Hematopoietic multipotent progenitor cell treated with erythropoietin and hydrocortisone succinate and interleukin-3 and kit ligand, for 15 days (in vitro differentiated cells): ENCODE results near the gene NFIB.

Source experiments
- DNase-seq: peaks from one replicate; pipeline ENCODE4 v3.0.0-alpha.2; 2015; ENCODE audit warnings: low spot score

The NFIB gene

DNA sequence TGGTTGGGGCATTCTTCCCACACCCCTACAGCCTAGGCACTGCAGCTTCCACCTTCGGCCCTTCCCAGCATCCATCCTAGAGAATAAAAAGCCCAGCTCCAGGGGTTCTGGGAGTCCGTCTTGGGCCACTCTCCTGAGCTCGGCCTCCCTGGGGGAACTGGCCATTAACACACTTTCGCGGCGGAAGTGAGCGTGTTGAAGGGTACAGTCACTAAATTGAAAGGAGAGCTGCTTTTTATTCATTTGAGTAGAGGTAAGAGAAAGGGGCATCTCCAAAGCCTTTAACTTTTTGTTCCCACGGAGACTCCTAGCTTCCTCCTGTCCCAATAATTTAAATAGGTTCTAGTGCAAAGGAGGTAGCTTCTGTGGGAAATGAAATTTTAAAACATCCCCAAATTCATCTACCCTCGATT, 31.0 kb upstream of the NFIB start:
- DNase-seq, result no peak

DNA sequence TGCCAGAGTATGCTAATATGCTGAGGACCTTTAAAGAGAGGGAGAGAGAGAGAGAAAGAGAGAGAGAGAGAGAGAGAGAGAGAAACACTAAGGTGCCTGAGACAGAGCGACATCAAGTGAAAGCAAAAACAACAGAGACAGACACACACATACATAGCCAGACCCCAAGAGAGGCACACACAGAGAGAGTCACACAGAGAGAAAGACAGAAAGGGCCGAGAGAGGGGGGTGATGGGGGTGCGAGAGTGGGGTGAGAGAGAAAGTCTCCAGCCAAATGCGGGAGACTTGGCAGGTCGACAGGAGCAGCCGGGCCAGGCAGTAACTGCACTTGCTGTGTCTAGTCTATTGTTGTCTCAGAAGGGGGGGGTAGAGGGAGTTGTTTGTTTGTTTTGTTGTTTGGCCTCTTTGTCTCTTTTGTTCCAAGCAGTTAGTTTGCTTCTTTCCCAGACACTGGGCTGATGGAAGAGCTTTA, 30.1 kb upstream of the NFIB start:
- DNase-seq, result no peak

DNA sequence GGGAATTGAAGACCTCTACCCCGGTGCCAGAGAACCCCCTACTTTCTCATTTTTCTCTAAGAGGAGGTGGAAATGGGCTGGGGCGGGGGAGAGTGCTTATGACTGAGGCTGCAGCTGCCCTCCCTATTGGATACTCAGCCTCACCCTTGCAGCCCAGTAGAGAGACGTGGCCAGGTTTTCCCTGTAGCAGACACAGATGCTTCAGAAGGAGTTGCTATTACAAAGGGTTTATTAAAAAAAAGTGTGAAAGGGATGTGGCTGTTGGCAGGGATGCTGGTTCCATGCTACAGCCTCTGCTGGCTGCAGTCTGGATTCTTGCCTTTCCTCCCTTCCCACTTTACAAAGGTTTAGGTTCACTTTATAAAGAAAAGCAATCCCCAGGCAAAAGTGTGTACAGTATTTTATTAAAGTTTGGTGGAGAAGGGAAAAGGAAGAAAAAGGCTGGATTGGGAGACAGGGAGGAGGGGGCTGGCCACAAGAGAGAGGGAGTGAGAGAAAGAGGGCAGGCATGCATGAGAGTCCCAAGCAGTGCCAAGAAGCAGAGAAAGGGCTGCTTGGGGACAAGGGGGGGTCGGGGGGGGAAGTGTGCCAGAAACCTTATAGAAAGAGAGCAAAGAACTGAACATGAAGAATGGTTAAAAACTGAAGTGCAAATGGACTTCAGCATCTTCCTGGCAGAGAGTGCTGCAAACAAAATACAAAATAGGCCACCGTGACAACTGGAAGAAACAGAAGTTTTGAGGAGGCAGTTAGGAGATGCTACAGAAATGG, 29.5 kb upstream of the NFIB start:
- DNase-seq, result no peak

DNA sequence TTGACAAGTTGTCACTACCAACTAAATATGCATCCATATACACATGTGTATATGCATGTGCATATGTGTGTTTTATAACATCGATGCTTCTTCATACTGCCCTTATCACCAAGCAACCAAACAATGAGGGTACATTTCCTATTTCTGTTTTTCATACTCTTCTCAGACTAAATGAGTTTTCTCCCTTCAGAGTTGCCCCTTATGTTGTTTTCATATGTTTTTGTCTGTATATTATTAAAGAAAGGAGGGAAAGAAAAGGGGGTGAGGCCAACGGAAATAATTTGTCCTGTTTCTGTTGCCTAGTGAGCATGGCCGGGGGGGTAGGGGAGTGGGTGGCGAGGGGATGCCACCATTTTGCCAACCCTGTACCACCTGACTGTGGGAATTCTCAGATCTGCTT, 28.8 kb upstream of the NFIB start:
- no peak for DNase-seq

DNA sequence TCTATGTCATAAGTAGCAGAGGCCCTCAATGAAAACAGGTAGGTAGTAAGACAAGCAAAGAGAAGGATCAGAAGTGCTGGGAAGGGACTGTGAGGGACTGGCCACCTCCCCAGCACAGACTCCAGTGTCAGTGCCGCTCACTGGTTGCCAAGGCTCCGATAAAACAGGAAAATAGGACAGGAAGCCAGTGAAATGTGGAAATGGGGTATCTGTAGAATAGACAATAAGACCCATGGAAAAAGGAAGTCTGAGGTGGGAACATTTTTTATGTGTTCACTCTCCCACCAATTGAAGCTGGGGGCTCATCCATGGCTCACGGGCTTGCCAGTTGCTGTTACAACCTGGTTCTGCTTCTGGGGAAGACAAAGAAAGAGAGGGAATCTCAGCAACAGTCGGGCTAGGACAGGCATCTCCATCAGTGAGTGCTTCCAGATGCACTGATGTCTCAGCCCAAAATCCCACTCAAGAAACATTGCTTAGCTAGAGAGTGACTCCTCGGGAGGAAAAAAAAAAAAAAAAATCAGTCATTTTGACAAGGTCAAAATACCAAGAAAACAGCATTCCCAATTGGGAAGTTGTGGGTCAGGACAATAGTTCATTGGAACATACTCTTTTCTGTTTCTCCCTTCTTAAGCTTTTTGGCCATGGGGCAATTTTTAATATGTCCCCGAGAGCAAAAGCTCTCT, 27.6 kb upstream of the NFIB start:
- no peak for DNase-seq

DNA sequence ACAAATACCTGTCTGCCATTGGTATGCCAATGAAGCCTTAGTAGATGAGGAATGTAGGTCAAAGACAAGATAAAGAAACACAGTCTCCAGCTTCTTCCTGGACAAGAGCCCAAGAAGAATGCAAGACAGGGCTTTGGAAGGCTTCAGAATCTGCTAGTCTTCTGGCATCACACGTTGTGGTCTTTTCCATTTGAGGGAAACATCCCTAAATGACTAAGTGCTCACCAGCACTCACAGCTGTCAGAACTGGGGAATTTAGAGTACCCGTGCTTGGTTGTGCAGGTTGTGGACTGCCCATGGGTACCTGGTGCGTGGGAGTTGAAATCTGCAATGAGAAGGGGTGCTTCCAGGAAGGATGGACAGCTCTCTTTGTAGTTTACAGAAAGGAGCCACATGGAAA, 27.1 kb upstream of the NFIB start:
- no peak for DNase-seq

DNA sequence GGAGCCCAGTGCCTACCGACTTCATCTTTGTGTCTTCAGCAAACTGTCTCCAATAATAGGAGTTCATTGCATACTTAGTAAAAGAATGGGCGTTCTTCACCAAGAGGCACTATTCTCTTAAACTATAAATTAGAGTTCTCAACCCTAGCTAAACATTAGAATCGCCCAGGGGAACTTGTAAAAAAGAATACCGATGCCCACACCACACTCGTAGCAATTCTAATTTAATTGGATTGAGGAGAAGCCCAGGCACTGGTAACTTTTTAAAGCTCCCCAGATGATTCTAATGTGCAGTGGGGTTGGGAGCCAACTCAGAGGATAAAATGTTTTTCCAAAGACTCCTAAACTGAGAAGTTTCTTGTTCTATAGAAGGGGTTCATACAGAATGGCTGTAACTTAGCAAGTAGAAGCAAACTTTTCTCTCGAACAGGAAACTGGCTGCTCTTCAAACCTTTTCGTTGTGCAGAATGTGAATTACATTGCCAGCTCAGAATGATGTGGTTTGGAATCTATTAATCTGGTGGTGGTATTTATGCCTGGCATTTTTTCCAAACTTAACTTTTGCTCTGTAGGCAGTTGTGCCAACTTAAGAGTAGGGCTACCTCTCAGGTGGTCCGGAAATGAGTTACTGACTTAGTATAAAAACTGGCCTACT, 26.4 kb upstream of the NFIB start:
- DNase-seq, result no peak

DNA sequence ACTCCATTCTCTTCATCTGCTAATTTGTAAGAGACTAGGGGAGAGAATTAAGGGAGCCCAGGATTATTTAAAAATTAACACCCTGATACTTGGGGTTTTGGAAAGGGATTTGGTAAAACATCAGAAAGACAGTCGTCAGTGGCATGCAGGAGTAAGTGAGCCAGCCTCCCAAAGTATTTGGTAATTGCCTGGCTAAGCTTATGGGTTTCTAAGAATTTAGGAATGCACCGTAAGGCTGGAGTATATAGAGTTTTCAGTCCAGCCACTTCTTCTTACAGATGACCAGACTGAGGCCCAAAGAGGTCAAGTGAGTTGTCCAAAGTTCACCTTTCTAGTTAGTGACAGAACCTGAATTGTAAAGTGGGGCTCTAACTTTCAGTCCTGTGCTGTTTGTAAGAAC, 25.8 kb upstream of the NFIB start:
- DNase-seq, result no peak

DNA sequence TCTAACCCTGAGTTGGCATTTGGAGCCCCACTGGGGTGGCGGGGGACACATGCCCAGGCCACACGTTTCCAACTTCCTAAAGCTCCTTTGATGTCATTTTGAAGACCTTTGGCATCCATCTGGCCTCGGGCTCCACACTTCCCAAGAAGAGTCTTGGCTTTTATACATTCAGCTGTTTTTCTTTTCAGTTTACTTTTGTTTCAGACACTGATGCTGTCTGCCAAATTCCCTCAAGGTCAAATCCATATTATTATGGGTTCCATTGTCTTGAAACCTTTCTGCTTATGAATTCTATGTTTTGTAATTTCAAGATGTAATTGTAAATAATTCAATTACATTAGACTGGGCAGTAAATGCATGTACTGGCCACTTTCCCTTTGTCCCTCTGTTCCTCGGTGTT, 23.7 kb upstream of the NFIB start:
- no peak for DNase-seq

DNA sequence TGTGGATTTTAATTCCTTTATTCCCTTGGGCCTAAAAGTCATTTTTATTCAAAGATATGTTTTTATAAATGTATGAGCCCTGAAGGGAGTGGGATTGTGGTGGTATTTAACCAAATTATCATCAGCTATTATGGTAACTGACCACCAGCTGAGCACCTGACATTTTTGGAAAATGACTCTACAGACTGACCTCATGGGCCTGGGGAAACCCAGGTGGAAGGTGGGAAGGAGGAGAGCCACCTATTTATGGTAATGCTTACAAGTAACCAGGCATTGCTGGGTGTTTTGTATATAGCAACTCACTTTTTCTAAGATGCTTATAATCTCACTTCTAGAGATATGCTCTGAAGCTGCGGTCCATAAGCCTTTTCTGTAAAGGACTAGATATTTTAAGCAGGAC, 22.3 kb upstream of the NFIB start:
- DNase-seq, result no peak

DNA sequence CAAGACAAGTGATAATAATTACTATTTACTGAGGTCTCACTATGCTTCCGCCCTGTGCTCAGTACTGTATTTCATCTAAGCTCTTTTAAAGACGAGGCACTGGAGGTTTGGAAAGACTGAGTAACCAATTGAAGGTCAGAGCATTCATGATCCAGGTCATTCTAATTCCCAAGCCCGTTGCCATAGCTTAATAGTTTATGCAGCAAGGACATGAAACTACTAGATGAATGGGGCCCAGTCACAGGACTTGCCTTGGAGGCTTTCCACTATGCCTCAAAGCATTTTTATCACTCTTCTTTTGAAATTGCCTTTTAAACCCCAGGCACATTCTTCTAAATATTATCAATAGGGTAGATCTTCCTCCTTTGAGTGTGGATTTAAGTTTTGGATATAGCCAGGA, 17.2 kb upstream of the NFIB start:
- DNase-seq, result no peak

DNA sequence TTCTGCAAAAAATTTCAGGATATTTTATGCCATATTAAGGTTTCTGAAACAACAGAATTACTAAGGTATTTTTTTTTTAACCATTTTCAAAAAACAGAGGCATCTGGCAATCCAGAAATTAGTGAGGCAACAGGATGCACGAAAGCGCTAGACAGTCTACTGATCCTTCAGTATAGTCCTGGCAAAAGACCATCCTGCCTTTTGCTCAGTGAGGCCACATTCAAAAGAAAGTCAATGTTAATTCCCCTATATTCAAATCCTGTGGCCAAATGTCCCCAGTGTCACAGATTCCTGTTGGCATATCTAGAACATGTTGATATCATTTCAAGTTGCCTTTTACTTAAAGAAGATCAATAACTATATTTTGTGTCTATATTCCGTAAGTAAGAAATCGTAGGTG, 13.1 kb upstream of the NFIB start:
- DNase-seq, result no peak

DNA sequence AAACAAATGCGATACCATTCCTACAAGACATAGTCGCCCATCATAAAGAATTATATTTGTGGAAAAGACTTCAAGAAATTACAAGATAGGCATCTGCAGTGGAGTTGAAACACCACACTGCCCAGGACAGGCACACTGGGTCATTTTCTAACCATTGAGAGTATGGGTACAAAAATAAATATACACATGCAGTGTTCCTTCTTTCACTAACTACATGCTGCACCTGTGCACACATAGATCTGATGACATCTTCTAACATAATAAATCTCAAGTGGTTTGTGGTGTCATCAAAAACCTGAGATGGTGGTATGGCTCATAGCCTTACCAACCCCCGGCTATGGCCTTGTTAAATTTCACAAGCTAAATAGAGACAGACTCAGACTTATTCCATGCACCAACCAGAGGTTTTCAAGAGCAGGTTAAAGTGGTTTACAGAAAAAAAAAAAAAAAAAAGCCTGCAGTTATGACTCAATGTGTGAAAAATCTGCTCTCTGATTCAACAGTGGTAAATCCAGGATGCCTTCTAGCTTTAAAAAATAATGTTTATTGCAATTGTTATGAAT, 12.4 kb upstream of the NFIB start:
- no peak for DNase-seq

DNA sequence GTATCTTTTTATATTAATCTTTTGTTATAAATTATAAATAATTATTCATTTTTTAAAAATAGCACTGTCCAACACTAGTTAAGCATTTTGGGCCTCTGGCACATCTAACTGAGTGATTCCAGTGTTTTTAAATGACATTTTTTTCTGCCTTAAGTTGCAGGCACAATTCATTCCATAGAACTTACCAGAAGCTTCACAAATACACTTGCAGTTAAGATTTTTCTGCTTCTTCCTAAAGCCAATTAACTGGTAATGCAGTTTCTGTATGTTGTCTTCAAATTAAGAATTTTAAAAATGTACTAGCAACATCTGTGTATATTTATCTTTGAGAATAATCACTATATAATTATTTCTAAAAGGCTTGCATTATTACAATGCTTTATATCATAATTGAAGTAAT, 11.2 kb upstream of the NFIB start:
- DNase-seq, result no peak

DNA sequence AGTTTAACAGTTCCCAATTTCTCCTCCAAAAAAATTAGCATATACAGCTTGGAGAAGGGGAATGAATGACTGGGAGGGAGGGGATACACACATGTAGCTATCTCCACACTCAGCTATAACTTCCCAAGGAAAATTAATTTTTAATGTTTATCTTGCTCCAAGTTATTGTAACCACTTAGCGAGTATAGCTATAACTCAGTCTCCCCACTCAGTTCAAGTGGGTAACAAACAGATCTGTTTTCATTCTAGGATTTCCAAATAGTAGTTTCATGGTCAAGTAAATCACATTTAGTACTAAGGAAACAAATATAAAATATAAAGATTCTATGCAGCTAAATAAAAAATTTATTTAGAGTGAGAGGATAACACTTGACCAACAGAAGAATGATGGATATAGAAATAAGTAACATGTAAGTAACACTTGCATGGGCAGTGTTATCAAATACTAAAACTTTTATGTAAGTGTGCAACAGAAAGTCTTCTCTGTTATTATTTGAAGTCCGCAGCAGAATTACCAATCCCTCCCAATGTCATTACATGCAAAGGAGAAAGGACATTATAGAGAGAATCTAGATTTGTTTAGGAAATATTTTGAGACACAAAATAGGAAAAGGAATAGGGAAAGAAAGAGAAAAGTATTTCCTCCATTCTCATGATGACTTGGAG, 10.2 kb upstream of the NFIB start:
- DNase-seq, result no peak

DNA sequence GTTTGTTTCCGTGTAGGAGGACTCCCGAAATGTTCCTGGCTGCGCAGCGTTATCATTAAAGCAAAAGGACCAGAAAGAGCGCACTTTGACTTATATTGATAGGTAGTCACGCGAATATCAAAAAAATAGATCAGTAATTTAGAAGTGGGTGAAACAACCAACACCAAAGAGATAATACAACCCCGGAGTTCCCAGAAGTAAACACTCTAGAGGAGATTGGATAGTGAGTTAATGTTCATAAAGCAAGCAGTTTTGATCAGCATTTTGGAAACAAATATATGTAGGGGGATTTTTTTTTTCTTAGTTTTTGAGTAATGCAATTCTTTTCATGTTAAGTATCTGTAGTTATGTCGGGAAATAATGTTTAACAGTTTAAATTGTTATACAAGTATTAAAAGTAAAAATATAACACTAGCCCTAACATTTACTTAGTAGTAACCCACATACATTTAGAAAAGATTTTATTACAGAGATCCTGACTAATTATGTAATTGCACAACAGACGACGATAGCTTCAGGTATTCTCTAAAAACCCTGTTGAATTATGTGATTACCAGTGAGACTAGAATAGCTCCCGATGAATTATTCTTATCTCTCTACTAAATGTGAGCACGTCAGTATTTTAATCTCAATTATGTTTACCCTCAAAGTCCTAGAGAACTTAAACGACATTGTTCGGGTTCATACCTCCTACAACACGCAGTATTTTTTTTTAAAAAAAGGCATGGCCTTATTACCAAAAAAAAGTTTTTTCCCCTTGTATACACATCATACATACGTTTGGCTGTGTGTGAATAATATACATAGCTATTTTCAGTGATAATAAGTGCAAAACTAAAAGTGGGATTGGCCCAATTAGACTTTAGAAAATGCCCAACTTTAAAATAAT, 9.4 kb upstream of the NFIB start:
- DNase-seq, result peak; percentile 23

DNA sequence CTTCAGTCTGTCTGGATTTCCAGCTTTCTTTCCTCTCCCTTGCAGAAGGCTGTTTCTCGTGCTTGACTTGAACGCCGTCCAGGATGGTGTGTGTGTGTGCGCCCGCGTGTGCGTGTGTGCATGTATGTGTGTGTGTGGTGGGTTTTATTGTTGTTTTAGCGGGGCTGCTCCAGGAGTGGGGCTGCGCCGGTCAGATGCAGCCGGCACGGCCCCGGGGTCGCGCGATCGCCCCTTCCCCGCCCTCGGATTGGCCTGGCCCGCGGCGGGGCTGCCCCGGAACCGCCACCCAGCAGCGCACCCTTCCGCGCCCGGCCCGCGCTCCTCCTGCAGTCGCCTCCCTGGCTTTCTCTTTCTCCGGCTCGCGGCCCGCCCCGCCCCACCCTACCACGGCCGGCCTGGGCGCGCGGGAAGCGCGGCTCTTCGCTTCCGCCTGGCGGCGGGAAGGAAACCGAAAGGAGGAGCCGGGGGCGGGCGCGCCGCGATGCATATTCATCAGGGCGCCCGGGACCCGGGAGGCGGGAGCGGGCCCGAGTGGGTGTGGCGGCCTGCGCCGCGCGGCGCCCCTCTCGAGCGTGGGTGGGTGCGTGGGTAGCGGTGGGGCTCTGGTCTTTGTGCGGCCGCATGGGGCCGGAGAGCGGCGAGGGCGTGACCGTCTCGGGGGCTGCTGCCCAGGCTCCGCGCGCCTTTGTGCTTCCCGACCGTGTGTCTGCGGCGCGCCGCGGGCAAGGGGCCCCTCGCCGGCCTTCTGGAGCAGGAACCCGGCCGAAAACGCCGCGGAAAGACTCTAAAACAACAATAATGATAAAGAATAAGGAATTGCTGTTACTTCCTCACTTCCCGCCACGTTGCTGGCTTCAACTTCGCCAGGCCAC, 8.5 kb upstream of the NFIB start:
- DNase-seq, result peak; percentile 83

DNA sequence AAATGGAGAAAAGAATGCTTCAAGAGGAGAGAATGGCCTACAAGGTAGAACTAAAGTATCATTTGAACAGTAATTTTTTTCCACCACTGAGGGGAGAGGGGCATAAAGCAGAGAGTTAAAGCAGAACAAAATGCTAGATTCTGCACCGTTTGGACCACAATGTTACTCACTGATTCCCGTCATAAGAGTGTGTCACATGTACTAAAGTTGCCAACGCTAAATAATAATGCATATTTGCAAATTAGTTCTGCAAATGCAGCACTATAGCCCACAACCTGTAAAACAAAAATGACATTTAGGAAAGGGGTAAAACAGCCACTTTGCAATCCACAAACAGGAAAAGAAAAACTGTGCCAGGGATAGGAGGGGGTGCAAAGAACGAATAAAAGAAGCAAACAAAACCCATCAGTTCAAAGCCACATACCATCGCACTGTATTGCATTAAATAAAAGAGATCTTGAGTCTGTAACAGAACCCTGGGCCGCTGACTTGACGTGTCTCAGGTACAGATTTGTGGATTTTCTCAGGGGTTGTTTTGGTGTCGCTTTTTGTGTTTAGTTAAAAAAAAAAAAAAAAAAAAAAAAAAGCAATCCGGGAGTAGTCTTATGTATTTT, 7.7 kb upstream of the NFIB start:
- no peak for DNase-seq

DNA sequence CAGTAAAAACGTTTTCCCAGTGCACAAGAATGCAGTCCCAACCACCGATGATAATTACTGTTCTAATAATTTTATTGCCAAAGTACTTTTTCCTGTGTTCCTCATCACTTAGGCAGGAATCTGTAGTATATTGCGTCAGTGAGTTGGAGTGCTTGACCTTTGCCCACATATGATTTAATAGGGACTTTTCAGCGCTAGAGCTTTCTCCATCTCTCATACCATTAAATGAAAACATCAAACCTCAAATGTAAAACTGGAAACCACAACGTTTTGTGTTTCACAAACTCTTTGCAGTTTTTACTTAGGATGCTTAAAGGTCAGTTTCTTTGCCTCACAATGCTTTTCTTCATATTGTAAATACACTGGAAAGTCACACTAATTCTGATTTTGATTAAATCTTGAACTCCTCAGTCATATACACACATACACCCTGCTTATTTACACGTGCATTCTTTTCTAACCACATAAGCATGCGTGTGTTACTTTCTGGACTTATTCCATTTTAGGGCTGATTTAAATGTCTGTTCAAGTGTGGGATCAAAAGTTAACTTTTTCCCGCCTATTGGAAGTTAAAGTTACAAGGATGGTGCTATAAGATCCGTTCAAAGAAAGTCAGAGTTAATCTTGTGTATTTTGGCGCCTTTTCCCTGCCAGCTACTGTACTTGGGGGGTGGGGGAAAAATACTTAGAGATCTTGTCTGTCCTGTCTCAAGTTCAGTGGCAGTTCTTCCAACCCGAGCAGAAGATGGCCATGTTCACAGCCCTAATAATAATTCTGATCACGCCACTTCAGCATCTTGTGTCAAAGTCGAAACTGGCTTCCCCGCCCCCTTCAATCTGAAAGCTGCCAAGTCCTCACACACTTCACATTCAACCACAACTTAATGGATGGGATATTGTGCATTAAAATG, 6.6 kb upstream of the NFIB start:
- DNase-seq, result no peak
